GM19240 (cell line): Measurements from ENCODE around the gene SFT2D1.

ENCODE experiments used
- DNase-seq: peaks from one replicate; pipeline ENCODE4 v3.0.0; 2011; ENCODE audit warnings: low spot score; ENCODE audit not compliant: insufficient read length

Gene SFT2D1

GRCh38 chr6:166334878-166335277, 7.5 kb downstream of the SFT2D1 start:
- no peak for DNase-seq

- no peak for DNase-seq
Measured at GRCh38 chr6:166333172-166333995, 9.0 kb downstream of the SFT2D1 start.

GRCh38 chr6:166331503-166332415, 10.6 kb downstream of the SFT2D1 start:
- DNase-seq, result no peak

- no peak for DNase-seq
Measured at GRCh38 chr6:166330612-166331011, 11.7 kb downstream of the SFT2D1 start.

- DNase-seq, result no peak
Measured at GRCh38 chr6:166325383-166326042, 16.8 kb downstream of the SFT2D1 start.

GRCh38 chr6:166323395-166323794, 18.9 kb downstream of the SFT2D1 start:
- DNase-seq, result no peak

GRCh38 chr6:166318649-166319600, 23.4 kb downstream of the SFT2D1 start:
- no peak for DNase-seq

- no peak for DNase-seq
Measured at GRCh38 chr6:166318227-166318626, 24.1 kb downstream of the SFT2D1 start.

GRCh38 chr6:166317261-166318212, 24.8 kb downstream of the SFT2D1 start:
- no peak for DNase-seq

- no peak for DNase-seq
Measured at GRCh38 chr6:166315436-166315835, 26.9 kb downstream of the SFT2D1 start.

- DNase-seq, result no peak
Measured at GRCh38 chr6:166314454-166314853, 27.9 kb downstream of the SFT2D1 start.

- no peak for DNase-seq
Measured at GRCh38 chr6:166313255-166314070, 28.9 kb downstream of the SFT2D1 start.

- no peak for DNase-seq
Measured at GRCh38 chr6:166312832-166313231, 29.5 kb downstream of the SFT2D1 start.

GRCh38 chr6:166310634-166311033, 31.7 kb downstream of the SFT2D1 start:
- no peak for DNase-seq

GRCh38 chr6:166309977-166310376, 32.4 kb downstream of the SFT2D1 start:
- no peak for DNase-seq

- DNase-seq, result no peak
Measured at GRCh38 chr6:166308769-166309589, 33.4 kb downstream of the SFT2D1 start.

- peak; percentile 18 for DNase-seq
Measured at GRCh38 chr6:166308033-166308768, 34.1 kb downstream of the SFT2D1 start, which contains the start of gene PRR18. Gene PRR18 (minus strand): TSS chr6:166308392. CDS start chr6:166308142, 250 bp downstream.
